DMS79 treated with DMSO at 0.1 percent for 48 hours (cell line): ENCODE data around the gene MIF4GD.
"Not testable (repeated sequence)": the region's sequence is repeated elsewhere in the genome, so short reads cannot be mapped to it uniquely, and the experiment has no call there.

Experiments used
- DNase-seq: peaks from one replicate; lab custom pipeline; 2025; lab: John Stamatoyannopoulos, UW

MIF4GD gene

DNA sequence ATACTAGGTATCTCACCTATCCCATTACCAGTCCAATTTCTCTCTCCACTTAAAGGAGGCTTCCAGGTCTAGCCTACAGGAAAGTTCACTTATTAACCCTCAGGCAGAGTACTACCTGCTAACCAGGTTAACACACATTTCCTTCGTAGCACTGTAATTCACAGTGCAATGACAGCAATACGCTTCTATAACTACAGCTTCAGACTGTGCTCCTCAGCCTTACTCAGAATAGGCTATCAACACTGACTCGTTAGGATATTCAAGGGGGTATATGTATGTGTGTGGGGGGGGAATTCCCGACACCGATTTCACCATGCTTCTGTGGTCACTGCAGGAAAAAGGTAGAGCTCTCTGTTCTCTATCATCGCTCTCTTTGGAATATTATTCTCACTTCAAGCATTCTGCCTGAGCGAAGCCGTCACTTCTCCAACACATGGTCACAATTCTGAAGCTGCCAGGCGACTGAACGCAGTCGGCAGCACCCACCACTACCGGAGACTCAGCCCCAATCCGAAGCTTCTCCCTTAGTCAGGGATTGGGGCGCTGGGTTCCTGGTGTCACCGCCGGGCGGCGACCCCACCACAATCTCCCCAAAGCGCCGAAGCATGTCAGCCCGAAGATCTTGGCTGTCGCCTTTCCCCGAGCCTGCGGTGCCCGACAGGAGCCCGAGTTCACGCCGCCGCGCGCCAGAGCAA, 10.2 kb downstream of the MIF4GD start:
- no peak for DNase-seq

DNA sequence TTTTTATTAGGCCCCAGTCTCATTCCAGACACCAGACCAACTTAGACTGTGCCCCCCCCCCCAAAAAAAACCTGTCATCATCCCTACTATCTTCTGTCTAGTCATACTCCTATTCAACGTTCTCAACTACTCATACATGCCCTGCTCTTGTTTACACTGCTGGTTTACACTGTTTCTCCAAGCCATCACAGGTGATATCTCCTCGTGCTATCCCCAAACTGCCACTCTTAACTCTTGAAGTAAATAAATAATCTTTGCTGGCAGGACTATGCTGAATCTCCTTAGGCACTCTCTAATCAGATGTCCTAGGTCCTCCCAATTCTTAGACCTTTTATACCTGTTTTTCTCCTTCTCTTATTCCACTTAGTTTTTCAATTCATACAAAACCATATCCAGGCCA, 13.8 kb downstream of the MIF4GD start:
- not testable (repeated sequence) for DNase-seq

DNA sequence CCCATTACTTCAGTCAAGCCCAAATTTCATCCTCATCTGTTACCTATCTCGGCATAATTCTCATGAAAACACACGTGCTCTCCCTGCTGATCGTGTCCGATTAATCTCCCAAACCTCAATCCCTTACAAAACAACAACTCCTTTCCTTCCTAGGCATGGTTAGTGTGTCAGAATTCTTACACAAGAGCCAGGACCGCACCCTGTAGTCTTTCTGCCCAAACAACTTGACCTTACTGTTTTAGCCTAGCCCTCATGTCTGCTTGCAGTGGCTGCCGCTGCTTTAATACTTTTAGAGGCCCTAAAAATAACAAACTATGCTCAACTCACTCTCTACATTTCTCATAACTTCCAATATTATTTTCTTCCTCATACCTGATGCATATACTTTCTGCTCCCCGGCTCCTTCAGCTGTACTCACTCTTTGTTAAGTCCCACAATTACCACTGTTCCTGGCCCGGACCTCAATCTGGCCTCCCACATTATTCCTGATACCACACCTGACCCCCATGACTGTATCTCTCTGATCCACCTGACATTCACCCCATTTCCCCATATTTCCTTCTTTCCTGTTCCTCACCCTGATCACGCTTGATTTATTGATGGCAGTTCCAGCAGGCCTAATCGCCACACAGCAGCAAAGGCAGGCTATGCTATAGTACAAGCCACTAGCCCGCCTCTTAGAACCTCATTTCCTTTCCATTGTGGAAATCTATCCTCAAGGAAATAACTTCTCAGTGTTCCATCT, 14.9 kb downstream of the MIF4GD start:
- not testable (repeated sequence) for DNase-seq

DNA sequence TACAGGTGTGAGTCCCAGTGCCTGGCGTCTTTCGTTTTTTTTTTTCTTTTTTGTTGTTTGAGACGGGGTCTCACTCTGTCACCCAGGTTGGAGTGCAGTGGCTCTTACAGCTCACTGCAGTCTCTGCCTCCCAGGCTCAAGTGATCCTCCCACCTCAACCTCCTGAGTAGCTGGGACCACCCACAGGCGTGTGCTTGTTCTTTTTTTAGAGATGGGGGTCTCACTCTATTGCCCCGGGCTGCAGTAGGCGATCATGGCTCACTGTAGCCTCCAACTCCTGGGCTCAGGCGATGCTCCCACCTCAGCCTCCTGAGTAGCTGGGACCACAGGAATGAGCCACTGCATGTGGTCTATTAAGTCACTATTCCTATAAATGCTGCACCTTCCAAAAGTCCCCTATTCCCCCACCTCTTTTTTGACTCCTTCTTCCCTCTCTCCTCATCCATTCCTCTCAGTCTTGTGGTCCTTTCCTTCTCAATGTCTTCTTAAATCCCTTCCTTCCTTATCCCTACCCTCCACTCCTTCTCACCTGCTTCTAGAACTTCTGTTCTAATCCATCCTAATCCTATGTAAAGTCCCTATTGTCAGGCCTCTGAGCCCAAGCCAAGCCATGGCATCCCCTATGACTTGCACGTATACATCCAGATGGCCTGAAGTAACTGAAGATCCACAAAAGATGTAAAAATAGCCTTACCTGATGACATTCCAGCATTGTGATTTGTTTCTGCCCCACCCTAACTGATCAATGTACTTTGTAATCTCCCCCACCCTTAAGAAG, 18.8 kb downstream of the MIF4GD start:
- DNase-seq = no peak

DNA sequence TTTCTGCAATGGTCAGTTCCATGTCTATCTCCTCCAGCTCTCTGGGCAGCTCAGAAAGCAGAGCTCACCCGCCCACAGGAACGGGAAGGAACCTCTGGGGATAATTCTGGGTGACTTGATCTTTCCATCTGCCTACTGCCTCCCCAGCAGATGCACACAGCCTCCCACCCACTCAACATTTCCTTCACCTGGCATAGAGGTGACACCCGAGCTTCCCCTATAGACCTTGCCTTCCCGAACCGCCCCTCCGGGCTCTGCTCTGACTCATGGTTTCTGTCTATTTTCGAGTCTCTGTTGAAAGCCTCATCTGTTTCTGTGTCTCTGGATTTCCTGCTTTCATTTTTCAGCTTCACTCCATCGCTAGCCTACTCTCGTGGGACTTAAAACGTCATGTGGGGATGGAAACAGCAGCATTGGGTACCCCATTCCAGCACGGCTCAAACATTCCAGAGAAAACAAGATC, 21.0 kb downstream of the MIF4GD start:
- no peak for DNase-seq

DNA sequence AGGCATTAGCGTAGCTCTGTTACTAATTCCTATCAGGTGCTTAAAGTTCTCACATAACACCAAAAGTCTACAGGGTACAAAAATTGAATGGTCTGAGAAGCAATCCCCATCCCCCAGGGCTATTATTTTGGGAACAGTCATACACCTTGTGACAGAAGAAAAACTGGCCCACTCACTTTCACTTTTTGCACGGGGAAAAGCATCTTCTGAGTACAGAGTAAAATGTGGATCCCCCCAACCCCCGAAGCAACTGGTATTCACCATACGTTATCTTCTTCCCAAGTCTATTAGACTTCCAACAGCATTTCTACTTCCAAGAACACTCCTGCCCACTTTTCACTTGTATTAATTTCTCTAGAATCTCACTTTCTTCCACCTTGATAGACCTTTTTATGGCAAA, 21.5 kb downstream of the MIF4GD start:
- DNase-seq = no peak

DNA sequence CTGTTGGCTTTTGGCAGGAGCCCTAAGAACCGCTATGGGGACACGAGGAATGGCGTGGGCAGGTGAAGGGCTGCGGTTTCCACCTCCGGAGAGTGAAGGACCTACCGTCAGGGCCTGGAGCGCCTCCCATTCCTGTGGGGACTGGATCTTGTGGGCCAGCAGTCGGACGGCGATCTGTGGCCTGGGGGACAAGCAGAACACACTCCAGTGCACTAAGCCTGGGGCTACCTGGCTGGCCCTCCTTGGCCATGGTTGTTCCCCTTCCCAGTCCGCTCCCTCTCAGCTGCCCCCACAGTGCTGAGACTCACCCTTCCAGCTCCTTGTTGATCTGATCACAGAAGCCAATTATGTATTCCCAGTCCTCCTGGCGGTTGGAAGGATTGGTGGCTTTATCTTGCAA, 24.6 kb downstream of the MIF4GD start:
- no peak for DNase-seq

DNA sequence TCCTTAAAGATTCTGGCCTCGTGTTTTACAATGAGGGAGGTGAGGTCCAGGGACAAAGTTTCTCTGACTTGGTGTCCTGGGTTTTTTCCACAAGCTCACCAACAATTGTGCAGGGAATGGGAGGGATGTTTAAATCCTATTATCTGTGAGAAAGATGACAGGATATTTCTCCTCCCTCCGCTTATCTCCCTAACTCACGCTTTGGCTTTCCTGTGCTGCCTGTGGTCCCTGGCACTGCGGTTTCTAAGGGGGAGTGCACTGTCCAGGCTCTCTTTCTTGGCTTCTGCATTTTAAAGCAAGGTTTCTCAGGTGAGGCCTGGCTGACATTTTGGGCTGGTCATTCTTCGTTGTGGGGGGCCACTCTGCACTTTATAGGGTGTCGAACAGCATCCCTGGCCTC, 26.0 kb downstream of the MIF4GD start:
- DNase-seq = no peak

DNA sequence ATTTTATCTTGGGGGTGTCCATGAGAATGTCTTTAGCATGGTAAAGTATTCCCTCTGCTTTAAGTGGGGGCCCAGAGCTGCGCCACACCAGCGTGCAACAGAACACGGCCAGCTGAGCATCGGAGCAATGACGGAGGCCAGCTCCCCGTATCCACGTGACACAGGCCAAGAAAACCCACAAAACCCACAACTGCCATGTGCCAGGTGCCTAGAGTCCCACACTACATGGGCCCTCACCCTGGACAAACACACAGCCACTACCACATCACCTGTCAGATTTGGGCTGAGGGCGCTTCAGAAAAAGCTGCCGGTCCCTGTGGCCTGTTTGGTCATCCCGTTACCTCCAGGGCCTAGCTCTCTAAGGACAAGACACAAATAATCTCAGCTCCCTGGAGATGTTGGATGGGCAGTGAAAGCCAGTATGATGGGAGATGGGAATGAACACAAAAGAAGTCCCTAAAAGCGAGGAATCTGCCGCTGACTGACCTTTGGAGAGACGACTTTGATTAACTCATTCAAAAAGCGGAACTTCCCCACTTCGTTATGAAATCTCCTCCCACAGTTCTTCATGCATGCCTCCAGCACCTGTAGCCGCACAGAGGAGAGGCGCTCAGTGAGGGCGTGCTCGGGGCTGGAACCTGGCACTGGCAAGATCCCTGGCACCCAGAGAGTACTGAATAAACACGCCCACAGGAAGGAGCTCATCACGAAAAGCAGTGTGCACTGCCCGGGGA, 26.7 kb downstream of the MIF4GD start:
- no peak for DNase-seq

DNA sequence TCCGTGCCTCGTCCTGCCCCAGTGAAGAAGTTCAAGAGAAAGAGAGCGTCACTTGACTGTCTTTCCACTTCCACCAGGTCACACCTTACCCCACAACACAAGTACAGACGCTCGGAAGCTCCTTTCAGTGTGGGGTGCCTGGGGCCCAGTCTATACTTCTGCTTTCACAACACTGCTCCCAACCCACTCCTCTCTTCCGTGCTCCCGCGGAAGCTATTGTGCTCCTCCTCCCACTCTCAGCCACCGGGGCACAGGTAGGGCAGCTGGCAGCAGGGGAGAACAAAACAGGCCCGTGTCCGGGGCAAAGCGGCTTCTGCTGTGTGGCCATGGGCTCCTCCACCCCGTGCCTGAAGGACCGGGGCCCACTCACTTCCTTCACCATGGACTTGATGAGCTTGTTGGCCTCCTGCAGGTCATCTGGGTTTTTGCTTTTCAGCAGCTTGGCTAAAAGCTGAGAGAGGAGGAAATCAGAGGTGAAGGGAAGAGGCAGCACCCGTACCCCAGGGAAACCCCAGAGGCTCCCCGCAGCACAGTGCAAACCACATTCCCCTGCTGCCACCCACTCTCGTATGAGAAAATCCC, 28.5 kb downstream of the MIF4GD start:
- DNase-seq = no peak

DNA sequence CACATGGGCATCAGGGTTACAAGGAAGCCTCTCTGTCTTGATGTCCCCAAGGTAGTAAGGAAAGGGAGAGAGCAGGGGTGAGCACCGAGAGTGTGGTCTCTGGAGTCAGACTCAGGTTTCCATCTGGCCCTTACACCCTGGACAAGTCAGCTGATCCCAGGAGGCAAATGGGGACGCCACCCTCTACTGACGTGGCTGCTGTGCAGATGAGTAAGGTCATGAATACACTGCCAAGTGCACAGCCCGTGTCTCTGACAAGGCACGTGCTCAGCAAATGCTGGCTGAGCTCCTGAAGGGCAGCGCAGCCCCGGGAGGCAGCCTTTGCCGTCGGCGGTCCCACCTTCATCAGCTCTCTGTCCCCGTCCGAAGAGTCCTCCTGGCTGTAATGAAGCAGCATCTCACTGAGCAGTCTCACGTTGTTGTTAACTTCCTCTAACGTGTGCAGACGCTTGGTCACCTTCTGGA, 29.0 kb downstream of the MIF4GD start:
- no peak for DNase-seq

DNA sequence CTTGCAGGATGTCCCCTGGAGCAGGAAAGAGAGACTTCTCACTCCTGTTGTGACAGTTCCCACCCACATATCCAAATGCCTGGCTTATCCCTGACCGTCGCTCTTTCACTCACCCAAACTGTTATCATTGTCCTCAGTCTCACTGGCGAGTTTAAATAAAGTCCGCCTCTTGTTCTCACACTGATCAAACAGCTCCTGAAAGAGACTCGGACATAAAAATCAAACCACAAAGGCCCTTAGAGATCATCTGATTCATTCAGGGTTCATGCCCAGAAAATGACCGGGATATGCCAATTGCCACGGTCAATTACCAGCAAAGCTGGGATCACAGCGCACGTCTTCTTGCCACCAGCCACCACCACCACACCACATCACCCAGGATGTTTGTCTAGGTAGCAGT, 29.5 kb downstream of the MIF4GD start:
- DNase-seq = no peak

DNA sequence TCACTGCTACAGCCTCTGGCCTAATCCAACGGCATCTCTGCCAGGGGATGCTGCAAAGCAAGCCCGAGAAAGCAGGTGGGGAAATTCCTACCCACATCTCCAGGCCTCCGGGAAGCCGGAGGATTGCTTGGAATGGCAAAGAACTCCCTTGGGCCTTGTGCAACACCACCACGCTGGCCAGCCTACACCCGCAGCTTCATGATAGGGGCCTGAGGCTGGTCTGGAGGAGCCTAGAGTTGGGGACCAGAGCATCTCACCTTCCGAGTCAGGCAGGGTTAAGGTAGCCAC, 29.9 kb downstream of the MIF4GD start:
- DNase-seq = no peak

DNA sequence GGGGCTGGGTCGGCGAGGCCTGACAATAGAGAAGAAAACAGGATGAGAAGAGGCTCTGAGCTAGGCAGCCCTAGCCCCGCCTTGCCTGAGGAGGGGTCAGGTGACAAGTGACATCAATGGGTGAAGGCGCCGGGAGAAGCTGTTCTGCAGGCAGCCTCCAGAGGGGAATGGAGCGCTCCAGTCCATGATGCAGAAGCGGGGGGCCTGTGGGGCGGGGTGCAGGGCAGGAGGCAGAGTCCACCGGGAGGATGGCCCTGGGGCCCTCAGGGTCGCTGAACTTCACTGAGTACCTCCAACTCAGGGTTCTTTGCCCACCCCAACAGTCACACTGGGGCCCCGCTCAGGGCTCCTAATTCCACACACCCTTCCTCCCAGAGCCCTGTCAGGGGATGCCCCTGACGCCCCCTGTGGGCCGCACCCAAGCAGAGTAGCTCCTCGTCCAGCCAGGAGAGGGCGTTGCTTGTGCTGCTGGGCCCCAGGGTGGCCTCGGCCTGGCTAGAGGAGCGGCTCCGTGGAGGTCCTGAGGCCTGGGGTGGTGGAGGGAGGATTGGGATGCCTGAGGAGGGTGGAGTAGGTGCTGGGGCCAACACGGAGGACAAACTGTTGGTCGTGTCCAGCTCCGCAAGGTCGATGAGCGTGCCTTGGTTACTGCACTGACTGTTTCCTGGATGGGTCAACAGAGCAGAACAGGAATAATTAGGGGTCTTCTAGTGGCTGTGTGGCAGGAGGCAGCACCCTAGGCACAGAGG, 30.5 kb downstream of the MIF4GD start:
- DNase-seq = no peak

DNA sequence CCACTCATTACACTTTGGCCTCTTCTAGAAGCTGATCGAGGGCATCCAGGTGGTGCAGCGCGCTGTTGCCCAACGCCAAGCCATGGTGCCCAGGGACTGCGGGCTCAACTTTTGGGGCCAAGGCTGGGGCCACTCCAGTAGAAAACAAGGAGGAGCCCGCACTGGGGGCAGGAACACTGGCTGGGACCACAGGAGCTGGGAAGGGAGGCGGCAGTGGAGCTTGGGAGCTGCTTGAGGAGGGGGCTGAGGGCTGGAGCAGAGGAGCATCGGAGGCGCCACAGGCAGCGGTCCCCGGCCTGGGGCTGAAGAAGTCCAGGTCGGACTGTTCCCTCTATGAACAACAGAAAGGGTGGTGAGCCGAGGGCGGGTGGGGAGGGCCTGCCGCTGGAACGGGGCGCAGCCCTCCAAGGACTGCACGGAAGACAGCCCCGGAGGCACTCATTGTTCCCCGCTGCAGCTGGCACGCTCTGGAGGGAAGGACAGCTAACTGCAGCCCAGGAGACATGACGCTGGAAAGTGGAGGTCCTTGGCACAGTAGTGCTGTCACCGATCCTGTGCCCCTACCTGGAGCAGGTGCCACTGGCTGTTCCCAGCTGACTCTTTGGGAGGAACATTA, 31.1 kb downstream of the MIF4GD start:
- no peak for DNase-seq

DNA sequence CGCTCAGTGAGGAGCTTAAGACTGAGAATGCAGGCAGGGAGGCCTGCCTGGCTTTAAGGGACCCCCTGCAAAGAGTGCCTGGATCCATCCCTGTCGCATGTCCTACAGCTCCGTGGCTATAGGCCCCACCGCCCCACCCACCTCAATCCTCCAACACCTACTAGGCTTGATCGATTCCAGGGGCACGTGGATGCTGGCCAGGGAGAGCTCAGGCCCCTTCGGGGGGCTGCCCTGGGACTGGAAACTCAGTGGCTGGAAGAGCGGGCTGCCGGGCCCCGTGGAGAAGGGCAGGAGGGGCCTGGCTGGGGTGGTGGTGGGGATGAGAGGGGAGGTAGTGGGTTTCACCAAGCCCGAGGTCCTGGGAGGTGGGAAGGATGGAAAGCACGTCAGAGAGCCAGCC, 31.8 kb downstream of the MIF4GD start:
- no peak for DNase-seq

DNA sequence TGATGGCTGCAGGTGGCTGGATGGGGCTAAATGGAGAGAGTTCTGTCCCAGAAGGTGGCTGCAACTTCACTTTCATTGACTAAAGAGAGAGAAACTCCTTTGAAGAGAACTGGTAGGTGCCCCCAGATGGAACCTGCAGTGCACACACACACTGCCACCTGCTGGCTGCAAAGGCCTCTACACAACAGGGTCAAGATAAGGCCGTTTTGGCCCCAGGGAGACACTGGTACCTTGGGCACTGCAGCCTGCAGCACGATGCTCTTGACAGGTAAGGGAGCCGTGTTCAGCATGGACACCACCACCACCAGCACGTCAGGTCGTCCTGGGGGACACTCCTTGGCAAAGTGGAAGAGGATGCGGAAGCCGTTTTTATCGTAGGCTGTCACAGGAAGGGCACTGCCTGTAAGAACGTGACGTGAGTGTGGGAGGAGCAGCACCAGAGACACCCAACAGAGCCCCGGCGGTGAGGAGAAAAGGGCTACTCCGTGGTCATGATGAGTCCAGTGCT, 32.3 kb downstream of the MIF4GD start:
- DNase-seq = no peak

DNA sequence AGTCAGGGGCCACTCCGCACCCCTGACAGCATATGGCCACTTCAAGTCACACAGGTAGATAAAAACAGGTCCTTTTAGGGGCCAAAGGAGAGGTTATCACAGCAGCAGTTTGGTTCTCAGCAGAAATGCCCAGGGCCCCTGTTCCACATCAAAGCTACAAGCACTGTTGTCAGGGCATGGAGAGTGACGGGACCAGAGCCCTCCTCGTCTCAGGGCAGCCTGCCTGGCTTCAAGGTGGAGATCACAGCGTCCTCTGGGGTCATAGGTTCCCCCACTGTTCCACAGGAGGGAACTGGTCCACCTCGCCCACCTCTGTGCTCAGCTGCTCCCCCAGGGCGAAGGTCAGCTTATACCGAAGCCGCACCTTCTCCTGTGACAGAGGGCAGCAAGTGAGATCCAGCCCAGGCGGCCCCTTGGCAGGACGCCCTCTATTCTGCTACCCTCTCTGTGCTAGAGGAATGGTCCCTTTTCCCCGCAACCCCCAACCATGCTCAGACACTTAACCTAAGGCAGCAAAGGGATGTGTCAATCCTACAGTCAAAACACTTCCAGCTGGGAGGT, 32.9 kb downstream of the MIF4GD start:
- DNase-seq = no peak

DNA sequence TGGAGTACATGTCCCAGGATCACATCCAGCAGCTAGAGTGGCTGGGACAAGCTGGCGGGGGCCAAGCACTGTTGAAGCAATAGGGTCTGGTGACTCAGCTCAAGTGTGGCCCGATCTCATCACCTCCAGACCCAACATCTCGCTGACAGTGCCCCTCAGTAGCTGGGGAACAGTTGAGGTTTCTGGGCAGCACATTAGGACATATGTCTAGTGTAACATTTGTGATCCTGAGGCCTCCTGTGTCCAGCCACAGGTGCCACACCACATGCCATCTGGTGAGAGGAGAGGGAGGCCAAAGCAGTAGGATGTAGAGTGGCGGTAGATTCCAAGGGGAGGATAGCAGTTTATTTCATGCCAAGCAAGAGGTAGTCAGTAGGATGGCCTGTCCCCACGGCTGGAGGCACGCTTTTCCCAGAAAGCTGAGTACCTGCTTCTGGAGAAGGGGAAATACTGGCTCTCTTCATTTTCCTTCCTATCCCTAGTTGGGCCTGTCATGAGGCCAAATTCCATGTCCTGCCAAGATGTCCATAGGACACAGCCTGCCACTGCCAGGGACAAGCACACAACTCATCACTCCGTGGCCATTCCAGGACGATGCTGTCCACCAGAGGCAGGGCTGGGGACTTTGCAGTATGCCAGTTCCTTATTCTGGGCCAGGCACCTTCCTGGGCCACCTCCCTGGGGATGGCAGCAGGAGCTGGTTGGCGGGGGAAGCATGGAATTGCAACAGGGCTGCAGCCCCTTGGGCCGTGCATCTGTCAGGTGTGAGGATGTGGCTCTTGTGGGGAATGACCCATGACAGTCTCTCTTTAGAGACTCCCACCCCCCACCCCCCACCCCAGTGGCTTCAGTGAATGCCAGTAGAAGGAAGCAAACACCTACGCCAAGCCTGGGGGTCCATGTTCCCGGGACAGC, 33.7 kb downstream of the MIF4GD start:
- no peak for DNase-seq
